Thoracic aorta (tissue), 2 donors: Measurements from ENCODE around the gene PRM3. TPM values are rescaled to one million over a fixed set of nuclear protein-coding genes. Genes with fewer than 3 reads are reported as not detected.

Source experiments
- ATAC-seq: fragments of 150-250 bp; one replicate; pipeline ENCODE4 v1.8.0; 2017; ENCODE audit warnings: low read depth; ENCODE audit not compliant: insufficient number of reproducible peaks, low FRiP score
- DNase-seq: peaks from one replicate; pipeline ENCODE4 v3.0.0-alpha.2; 2020; ENCODE audit warnings: low spot score
- H3K27ac ChIP-seq, 2 donors: fragments of 200-600 bp; sonication (generic); 1 replicate in 1 of 2; 2 replicates in 1 of 2; pipeline ENCODE4 v1.5.1; 2016; ENCODE audit warnings: mild to moderate bottlenecking in 2 of 2, moderate library complexity in 2 of 2
- H3K27me3 ChIP-seq: fragments of 200-600 bp; sonication (generic); replicated peaks from 2 replicates; pipeline ENCODE4 v1.6.0; 2016; ENCODE audit warnings: mild to moderate bottlenecking; ENCODE audit not compliant: insufficient read depth
- H3K36me3 ChIP-seq: fragments of 200-600 bp; sonication (generic); one replicate; pipeline ENCODE4 v1.5.1; 2016
- H3K4me1 ChIP-seq, 2 donors: fragments of 200-600 bp; sonication (generic); 1 replicate in 1 of 2; 2 replicates in 1 of 2; pipeline versions ENCODE4 v1.5.1 to v1.6.0; 2016; ENCODE audit warnings: low read depth in 2 of 2, mild to moderate bottlenecking in 1 of 2; ENCODE audit not compliant: control insufficient read depth in 1 of 2
- H3K4me3 ChIP-seq: fragments of 200-600 bp; sonication (generic); 2 replicates; pipeline ENCODE4 v1.5.1; 2016; ENCODE audit warnings: mild to moderate bottlenecking
- H3K9me3 ChIP-seq: fragments of 200-600 bp; sonication (generic); 2 replicates; pipeline ENCODE4 v1.5.1; 2016
- CTCF ChIP-seq: fragments of 200-600 bp; sonication (generic); IDR thresholded peaks from one replicate; pipeline ENCODE4 v1.5.1; 2019; ENCODE audit warnings: antibody characterized with exemption
- total RNA-seq, 2 donors: library from RNA; depleted of rRNA; stranded (reverse); fragments of >200 nt; gene quantifications; one replicate each; pipeline versions ENCODE4 v1.1.0 to v1.2.3, GENCODE V29; 2016

PRM3 gene
- total RNA-seq, 2 donors from 2014 or later = not detected

- no peaks in the 10 kb centered on the region for H3K36me3 ChIP-seq
- no peaks in the 10 kb centered on the region for H3K27me3 ChIP-seq
- TF ChIP-seq CTCF = no peak
- no peaks in the 10 kb centered on the region for H3K9me3 ChIP-seq
- DNase-seq (no peak), ATAC-seq (no peak)
- no peak overlapping the region for H3K4me3 ChIP-seq
- H3K27ac ChIP-seq = no peak overlapping the region
- H3K4me1 ChIP-seq = peaks cover 6 to 25% of the 10 kb centered on the region in 2 donors
Observed at GRCh38 chr16:11250786-11251524, 22.5 kb downstream of the PRM3 start.

GRCh38 chr16:11250091-11250785 lies 23.2 kb downstream of the PRM3 start:
- Histone ChIP-seq H3K36me3 (no peaks in the 10 kb centered on the region), H3K27me3 (no peaks in the 10 kb centered on the region), H3K9me3 (no peaks in the 10 kb centered on the region), H3K4me1 (peaks cover 6 to 25% of the 10 kb centered on the region in 2 donors), H3K4me3 (no peak overlapping the region), H3K27ac (no peak overlapping the region)
- no peak for ATAC-seq
- no peak for DNase-seq
- TF ChIP-seq CTCF = no peak

GRCh38 chr16:11249233-11250061 lies 24.0 kb downstream of the PRM3 start:
- TF ChIP-seq CTCF = no peak
- DNase-seq (no peak), ATAC-seq (no peak)
- H3K27ac ChIP-seq = no peak overlapping the region
- H3K27me3 ChIP-seq = no peaks in the 10 kb centered on the region
- H3K4me3 ChIP-seq = no peak overlapping the region
- H3K36me3 ChIP-seq = no peaks in the 10 kb centered on the region
- no peaks in the 10 kb centered on the region for H3K9me3 ChIP-seq
- peaks cover 4 to 17% of the 10 kb centered on the region in 2 donors for H3K4me1 ChIP-seq

- TF ChIP-seq CTCF = no peak
- no peak overlapping the region for H3K27ac ChIP-seq
- H3K4me3 ChIP-seq = no peak overlapping the region
- no peaks in the 10 kb centered on the region for H3K27me3 ChIP-seq
- H3K36me3 ChIP-seq = no peaks in the 10 kb centered on the region
- peaks cover 0 to 6% of the 10 kb centered on the region in 2 donors for H3K4me1 ChIP-seq
- DNase-seq (no peak), ATAC-seq (no peak)
- no peaks in the 10 kb centered on the region for H3K9me3 ChIP-seq
Observed at GRCh38 chr16:11248133-11248532, 25.3 kb downstream of the PRM3 start.

- H3K27ac ChIP-seq = no peak overlapping the region
- no peak for TF ChIP-seq CTCF
- ATAC-seq (no peak), DNase-seq (no peak)
- H3K9me3 ChIP-seq = no peaks in the 10 kb centered on the region
- H3K4me1 ChIP-seq = peaks cover 0 to 3% of the 10 kb centered on the region in 2 donors
- H3K36me3 ChIP-seq = no peaks in the 10 kb centered on the region
- H3K4me3 ChIP-seq = no peak overlapping the region
- H3K27me3 ChIP-seq = no peaks in the 10 kb centered on the region
Observed at GRCh38 chr16:11245988-11246387, 27.4 kb downstream of the PRM3 start.
